Ovary (tissue), 10 donors: ENCODE data around the gene SLC25A3. TPM values are rescaled to one million over a fixed set of nuclear protein-coding genes. Genes with fewer than 3 reads are reported as not detected.

Experiments
- DNase-seq, 5 donors: peaks; one replicate each; pipeline ENCODE4 v3.0.0-alpha.2; 2019 to 2020
- H3K27ac ChIP-seq, 2 donors: fragments of 200-600 bp; one replicate each; pipeline versions ENCODE4 v1.5.1 to v1.8.0; 2019 to 2022
- H3K27me3 ChIP-seq: fragments of 200-600 bp; one replicate; pipeline ENCODE4 v1.8.0; 2022
- H3K36me3 ChIP-seq: fragments of 200-600 bp; sonication (generic); one replicate; pipeline ENCODE4 v1.5.1; 2019
- H3K4me1 ChIP-seq: one replicate; pipeline ENCODE4 v1.8.1; 2013; ENCODE audit warnings: mild to moderate bottlenecking, moderate library complexity; ENCODE audit not compliant: insufficient read depth
- H3K4me3 ChIP-seq: fragments of 200-600 bp; sonication (generic); one replicate; pipeline ENCODE4 v1.5.1; 2017
- H3K9me3 ChIP-seq, 2 donors: fragments of 200-600 bp in 1 of 2; sonication (generic) in 1 of 2; one replicate each; pipeline versions ENCODE4 v1.5.1 to v1.8.1; 2013 to 2019; ENCODE audit warnings: mild to moderate bottlenecking in 1 of 2, moderate library complexity in 1 of 2
- CTCF ChIP-seq, 3 donors: fragments of 450-650 bp in 2 of 3; fragments of 200-600 bp in 1 of 3; IDR thresholded peaks; one replicate each; pipeline versions ENCODE4 v1.5.1 to v1.8.0; 2016 to 2022; ENCODE audit warnings: antibody characterized with exemption in 3 of 3, mild to moderate bottlenecking in 1 of 3
- EP300 ChIP-seq: sonication (generic); formaldehyde crosslinking; IDR thresholded peaks from one replicate; pipeline ENCODE4 v1.6.1; 2017; ENCODE audit warnings: antibody characterized with exemption
- POLR2A ChIP-seq: fragments of 450-650 bp; IDR thresholded peaks from one replicate; pipeline ENCODE4 v1.6.1; 2017; ENCODE audit warnings: antibody characterized with exemption, mild to moderate bottlenecking, moderate library complexity
- WGBS, 3 donors: extraction: QIAGEN DNeasy Blood & Tissue Kit in 1 of 3; methylation state at CpG; one replicate each; pipeline versions ENCODE4 v1.1.5 to v1.1.7; 2013 to 2017; 5-methylcytosine and 5-hydroxymethylcytosine counted together
- intact Hi-C, 4 donors: fragments of 100-400 bp; cut with DNase I; formaldehyde crosslinking; loops; one replicate each; pipeline versions ENCODE4 v1.11.0 to v1.15.1; 2022 to 2023
- long read RNA-seq, 3 donors: library from polyadenylated mRNA in 2 of 3; unstranded in 2 of 3; transcript quantifications; one replicate each; pipeline ENCODE4 v2.0.0 and lab custom pipeline, GENCODE V29; 2021 to 2026
- polyA plus RNA-seq, 2 donors: library from polyadenylated mRNA; stranded (reverse); fragments of 200-250 nt in 1 of 2; fragments of 350-450 nt in 1 of 2; fragmentation: Illumina TruSeq in 1 of 2; extraction: RNeasy Lipid Tissue Mini Kit (QIAGEN cat#74804) in 1 of 2; gene quantifications; one replicate each; pipeline ENCODE4 v1.2.3, GENCODE V29; 2013 to 2014
- total RNA-seq, 7 donors: library from RNA; depleted of rRNA in 2 of 7; stranded (reverse); fragments of >200 nt in 2 of 7; fragmentation: NEBNext Ultra II Directional in 3 of 7; extraction: Animal tissue kit (Norgen Biotek cat#: 25700) in 3 of 7; gene quantifications; one replicate each; pipeline versions ENCODE4 v1.1.0 to v1.2.4, GENCODE V29; 2016 to 2023
- donor health status: DM: no; HTN: no; CAD: no; lungs with moderate emphysema.
- donor health status: DM: no; HTN: no; CAD: no.
- donor health status: Bipolar disorder and iron deficiency.
- donor health status: DM: yes; HTN: yes; CAD: no.
- donor health status: DM: no; HTN: no; CAD: no.
- donor health status: DM: yes; HTN: yes; CAD: no.

SLC25A3 gene
- 100 to 1,000 TPM; 347 to 462 (median 427) TPM for total RNA-seq
- polyA plus RNA-seq: 100 to 1,000 TPM; 344 to 649 TPM
- long read RNA-seq, donor 1, full-length matches to known transcripts: 2,702 of 2,779 reads
- long read RNA-seq, donor 1, partial matches to known transcripts: 24 of 2,779 reads
- long read RNA-seq, donor 1, other reads (novel, unspliced or antisense): 53 of 2,779 reads
- long read RNA-seq, donor 2, full-length matches to known transcripts: 146 of 182 reads
- long read RNA-seq, donor 2, partial matches to known transcripts: 28 of 182 reads
- long read RNA-seq, donor 2, other reads (novel, unspliced or antisense): 8 of 182 reads
- long read RNA-seq, donor 3, full-length matches to known transcripts: 284 of 297 reads
- long read RNA-seq, donor 3, partial matches to known transcripts: 9 of 297 reads
- long read RNA-seq, donor 3, other reads (novel, unspliced or antisense): 4 of 297 reads

GRCh38 chr12:98593351-98594049 lies at the start of gene SLC25A3:
TSS of gene SLC25A3 (plus strand) at chr12:98593686. CDS start at chr12:98593979, 293 bp downstream.
- peaks cover 7% of the 10 kb centered on the region for H3K4me1 ChIP-seq
- H3K36me3 ChIP-seq: no peaks in the 10 kb centered on the region
- no peaks in the 10 kb centered on the region for H3K9me3 ChIP-seq
- H3K27me3 ChIP-seq: no peaks in the 10 kb centered on the region
- H3K4me3 ChIP-seq: peak within 1 kb of the TSS; percentile 91
- DNase-seq: peak; percentile 96 to 98 (median 97)
- intact Hi-C loops: loop anchor here in 1 of 4 donors (10.0 kb wide), 1 partner anchor 51 kb away; the partner anchor contains the start of genes APAF1 and IKBIP
- H3K27ac ChIP-seq: peak within 1 kb of the TSS; percentile 85 to 92
- WGBS, 3 donors: 0 to 1% (median 0%) methylated on average over 60 to 67 of the region's 67 CpGs
- no peak for TF ChIP-seq EP300
- peak in 1 of 3 donors; percentile 12 for TF ChIP-seq CTCF (IDR thresholded peaks at IDR 0.05)
- peak; percentile 92 for TF ChIP-seq POLR2A

GRCh38 chr12:98543701-98544100 lies 49.8 kb upstream of the SLC25A3 start:
- Histone ChIP-seq H3K9me3 (no peaks in the 10 kb centered on the region), H3K27ac (no peak overlapping the region), H3K4me3 (no peak overlapping the region), H3K36me3 (no peaks in the 10 kb centered on the region), H3K27me3 (no peaks in the 10 kb centered on the region), H3K4me1 (no peaks in the 10 kb centered on the region)
- TF ChIP-seq EP300: no peak
- TF ChIP-seq POLR2A: no peak
- TF ChIP-seq CTCF (IDR thresholded peaks at IDR 0.05): no peak
- no peak for DNase-seq
- intact Hi-C loops: no loop called here

- 85 to 93% (median 89%) methylated on average over 1 of the region's 1 CpG for WGBS, 3 donors
- TF ChIP-seq POLR2A (no peak), EP300 (no peak), CTCF (IDR thresholded peaks at IDR 0.05) (no peak)
- Histone ChIP-seq H3K4me3 (no peak overlapping the region), H3K4me1 (no peaks in the 10 kb centered on the region), H3K36me3 (no peaks in the 10 kb centered on the region), H3K27ac (no peak overlapping the region), H3K9me3 (no peaks in the 10 kb centered on the region), H3K27me3 (no peaks in the 10 kb centered on the region)
- no peak for DNase-seq
- intact Hi-C loops: no loop called here
Observed at GRCh38 chr12:98544751-98545150, 48.7 kb upstream of the SLC25A3 start.

- TF ChIP-seq EP300 (no peak), POLR2A (no peak), CTCF (IDR thresholded peaks at IDR 0.05) (no peak)
- WGBS, 3 donors: 88 to 91% (median 91%) methylated on average over 5 of the region's 5 CpGs
- Histone ChIP-seq H3K27me3 (no peaks in the 10 kb centered on the region), H3K9me3 (no peaks in the 10 kb centered on the region), H3K4me1 (no peaks in the 10 kb centered on the region), H3K27ac (no peak overlapping the region), H3K36me3 (no peaks in the 10 kb centered on the region), H3K4me3 (no peak overlapping the region)
- no peak for DNase-seq
- intact Hi-C loops: no loop called here
Observed at GRCh38 chr12:98549371-98550110, 43.9 kb upstream of the SLC25A3 start.
